Esophagus muscularis mucosa (tissue), 3 donors: Measurements from ENCODE around the gene SOBP.

Experiments
- POLR2A ChIP-seq: fragments of 450-650 bp; IDR thresholded peaks from one replicate; pipeline ENCODE4 v1.6.1; 2017; ENCODE audit warnings: antibody characterized with exemption, moderate library complexity, mild to moderate bottlenecking, low read depth
- POLR2AphosphoS5 ChIP-seq, 2 donors: sonication (generic); formaldehyde crosslinking; IDR thresholded peaks; one replicate each; pipeline ENCODE4 v1.6.1; 2017; ENCODE audit warnings: antibody characterized with exemption in 2 of 2
- TF ChIP-seq, protein P1 (sequence below), 3 experiments: fragments of 200-600 bp in 2 of 3; fragments of 450-650 bp in 1 of 3; sonication (generic) in 2 of 3; IDR thresholded peaks; one replicate each; pipeline ENCODE4 v1.5.1; 2017 to 2019; ENCODE audit warnings: antibody characterized with exemption in 3 of 3, mild to moderate bottlenecking in 2 of 3, moderate library complexity in 1 of 3

DNA sequence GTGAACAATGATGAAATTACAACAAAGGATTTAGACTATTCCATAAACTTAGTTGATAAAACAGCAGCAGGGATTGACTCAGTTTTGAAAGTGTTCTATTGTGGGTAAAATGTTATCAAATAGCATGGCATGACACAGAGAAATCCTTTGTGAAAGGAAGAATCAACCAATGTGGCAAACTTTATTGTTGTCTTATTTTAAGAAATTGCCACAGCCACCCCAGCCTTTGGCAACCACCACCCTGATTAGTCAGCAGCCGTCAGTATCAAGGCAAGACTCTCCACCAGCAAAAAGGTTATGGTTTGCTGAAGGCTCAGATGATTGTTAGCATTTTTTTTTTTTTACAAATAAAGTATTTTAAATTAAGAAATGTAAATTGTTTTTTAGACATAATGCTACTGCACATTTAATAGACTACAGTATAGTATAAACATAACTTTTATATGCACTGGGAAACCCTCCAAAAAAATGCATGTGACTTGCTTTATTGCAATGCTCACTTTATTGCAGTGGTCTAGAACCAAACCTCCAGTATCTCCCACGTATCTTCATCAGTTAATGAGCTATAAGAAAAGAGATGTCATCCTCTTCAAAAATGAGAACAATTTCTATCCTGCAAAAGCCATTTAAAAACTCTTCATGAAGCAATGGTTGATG is 162.7 kb downstream of the SOBP start:
- TF ChIP-seq, protein P1, sequence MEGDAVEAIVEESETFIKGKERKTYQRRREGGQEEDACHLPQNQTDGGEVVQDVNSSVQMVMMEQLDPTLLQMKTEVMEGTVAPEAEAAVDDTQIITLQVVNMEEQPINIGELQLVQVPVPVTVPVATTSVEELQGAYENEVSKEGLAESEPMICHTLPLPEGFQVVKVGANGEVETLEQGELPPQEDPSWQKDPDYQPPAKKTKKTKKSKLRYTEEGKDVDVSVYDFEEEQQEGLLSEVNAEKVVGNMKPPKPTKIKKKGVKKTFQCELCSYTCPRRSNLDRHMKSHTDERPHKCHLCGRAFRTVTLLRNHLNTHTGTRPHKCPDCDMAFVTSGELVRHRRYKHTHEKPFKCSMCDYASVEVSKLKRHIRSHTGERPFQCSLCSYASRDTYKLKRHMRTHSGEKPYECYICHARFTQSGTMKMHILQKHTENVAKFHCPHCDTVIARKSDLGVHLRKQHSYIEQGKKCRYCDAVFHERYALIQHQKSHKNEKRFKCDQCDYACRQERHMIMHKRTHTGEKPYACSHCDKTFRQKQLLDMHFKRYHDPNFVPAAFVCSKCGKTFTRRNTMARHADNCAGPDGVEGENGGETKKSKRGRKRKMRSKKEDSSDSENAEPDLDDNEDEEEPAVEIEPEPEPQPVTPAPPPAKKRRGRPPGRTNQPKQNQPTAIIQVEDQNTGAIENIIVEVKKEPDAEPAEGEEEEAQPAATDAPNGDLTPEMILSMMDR (IDR thresholded peaks at IDR 0.05): no peak
- TF ChIP-seq POLR2A (no peak), POLR2AphosphoS5 (IDR thresholded peaks at IDR 0.05) (no peak)
